Measurements from ENCODE around the gene SNORC. TPM values are rescaled to one million over a fixed set of nuclear protein-coding genes. Genes with fewer than 3 reads are reported as not detected.

Gene SNORC
- total and polyA plus RNA-seq, 2 of the 13 experiments (the other 11 are each of a cell fraction or from before 2014, with no cell fraction given) = 59.1 to 86.1 TPM

DNA sequence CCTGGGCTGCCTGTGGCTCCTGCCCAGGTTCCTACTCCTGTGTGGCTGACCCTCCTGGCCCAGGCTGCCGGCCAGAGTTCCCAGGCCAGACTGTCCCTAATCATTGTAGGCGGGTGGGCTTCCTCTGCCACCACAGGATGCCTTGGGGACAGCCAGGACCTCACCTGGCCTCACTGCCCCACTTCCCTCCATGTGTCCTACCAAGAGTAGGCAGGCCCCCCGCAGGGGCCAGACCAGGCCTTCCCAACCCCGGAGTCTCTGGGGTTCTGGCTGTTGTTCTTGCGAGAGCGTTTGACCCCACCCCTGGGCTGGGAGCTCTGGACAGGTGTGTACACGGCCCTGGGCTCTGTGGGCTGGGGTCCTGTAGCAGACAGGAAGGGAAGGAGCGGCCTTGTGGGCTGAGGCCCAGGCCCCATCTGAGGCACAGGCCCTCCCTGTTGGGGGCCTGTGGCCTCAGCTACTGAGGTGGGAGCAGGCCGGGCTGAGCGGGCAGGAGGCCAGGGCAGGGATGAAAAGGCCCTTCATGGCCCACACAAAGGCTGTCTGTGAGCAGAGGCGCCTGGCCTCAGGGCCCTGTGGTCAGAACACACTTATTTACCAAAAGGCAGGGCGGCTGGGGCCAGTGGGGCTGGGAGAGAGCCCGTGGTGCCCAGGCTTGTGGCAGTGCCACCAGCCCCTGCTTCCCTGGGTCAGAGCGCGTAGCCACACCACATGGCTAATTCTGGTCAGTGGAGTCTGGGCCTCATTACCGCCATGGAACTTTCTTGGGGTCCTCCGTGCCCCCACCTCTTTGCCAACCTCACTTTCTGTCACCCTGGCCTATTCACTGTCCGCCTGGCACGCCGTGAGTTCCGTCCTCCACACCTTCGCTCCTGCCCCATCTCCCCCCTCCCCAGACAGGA is 2.0 kb downstream of the SNORC start (continued):
- TF ChIP-seq, protein P1, sequence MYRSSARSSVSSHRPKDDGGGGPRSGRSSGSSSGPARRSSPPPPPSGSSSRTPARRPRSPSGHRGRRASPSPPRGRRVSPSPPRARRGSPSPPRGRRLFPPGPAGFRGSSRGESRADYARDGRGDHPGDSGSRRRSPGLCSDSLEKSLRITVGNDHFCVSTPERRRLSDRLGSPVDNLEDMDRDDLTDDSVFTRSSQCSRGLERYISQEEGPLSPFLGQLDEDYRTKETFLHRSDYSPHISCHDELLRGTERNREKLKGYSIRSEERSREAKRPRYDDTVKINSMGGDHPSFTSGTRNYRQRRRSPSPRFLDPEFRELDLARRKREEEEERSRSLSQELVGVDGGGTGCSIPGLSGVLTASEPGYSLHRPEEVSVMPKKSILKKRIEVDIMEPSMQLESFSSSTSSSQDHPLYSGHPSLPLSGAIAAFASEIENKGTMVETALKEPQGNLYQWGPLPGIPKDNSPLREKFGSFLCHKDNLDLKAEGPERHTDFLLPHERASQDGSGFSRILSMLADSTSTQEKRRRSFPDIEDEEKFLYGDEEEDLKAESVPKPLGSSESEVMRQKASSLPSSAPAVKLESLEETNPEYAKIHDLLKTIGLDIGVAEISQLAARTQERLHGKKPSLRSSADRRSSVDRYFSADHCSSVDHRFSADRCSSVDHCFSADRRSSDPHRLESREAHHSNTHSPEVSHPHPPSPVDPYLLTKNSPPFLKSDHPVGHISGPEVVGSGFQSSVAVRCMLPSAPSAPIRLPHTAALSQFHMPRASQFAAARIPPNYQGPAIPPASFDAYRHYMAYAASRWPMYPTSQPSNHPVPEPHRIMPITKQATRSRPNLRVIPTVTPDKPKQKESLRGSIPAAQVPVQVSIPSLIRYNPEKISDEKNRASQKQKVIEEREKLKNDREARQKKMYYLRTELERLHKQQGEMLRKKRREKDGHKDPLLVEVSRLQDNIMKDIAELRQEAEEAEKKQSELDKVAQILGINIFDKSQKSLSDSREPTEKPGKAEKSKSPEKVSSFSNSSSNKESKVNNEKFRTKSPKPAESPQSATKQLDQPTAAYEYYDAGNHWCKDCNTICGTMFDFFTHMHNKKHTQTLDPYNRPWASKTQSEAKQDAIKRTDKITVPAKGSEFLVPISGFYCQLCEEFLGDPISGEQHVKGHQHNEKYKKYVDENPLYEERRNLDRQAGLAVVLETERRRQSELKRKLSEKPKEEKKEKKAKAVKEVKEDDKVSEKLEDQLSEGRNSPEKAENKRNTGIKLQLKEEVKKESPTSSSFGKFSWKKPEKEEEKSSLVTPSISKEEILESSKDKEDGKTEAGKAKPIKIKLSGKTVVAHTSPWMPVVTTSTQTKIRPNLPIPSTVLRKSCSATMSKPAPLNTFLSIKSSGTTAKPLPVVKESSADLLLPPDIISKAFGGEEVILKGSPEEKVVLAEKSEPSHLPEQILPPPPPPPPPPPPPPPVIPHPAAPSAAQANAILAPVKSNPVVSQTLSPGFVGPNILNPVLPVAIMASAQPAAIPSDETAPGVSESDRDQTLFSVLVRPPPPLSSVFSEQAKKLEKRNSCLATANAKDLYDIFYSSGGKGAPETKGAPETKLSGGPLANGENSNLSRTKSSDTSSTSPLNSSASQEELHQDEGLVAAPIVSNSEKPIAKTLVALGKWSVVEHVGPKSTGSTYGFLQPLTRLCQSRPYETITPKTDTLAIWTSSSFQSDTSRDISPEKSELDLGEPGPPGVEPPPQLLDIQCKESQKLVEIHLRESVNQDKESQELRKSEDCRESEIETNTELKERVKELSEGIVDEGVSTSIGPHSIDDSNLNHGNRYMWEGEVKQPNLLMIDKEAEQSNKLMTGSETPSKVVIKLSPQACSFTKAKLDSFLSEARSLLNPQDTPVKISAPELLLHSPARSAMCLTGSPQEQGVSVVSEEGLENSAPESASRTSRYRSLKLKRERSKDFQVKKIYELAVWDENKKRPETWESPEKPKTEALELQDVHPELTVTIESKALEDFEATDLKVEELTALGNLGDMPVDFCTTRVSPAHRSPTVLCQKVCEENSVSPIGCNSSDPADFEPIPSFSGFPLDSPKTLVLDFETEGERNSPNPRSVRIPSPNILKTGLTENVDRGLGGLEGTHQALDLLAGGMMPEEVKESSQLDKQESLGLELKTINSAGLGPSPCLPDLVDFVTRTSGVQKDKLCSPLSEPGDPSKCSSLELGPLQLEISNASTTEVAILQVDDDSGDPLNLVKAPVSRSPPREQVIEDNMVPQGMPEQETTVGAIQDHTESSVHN (CRISPR knock-in tag; IDR thresholded peaks at IDR 0.05) = no peak
- peak; percentile 65 for TF ChIP-seq HNF4A (CRISPR knock-in tag; IDR thresholded peaks at IDR 0.05)
- peak; percentile 74; the same call in 1 of the 2 replicates for TF ChIP-seq YEATS2 (CRISPR knock-in tag; IDR thresholded peaks at IDR 0.05; ENCODE audit: borderline replicate concordance)
- peak; percentile 58 for TF ChIP-seq ELF3 (CRISPR knock-in tag; IDR thresholded peaks at IDR 0.05)
- TF ChIP-seq, protein P2, sequence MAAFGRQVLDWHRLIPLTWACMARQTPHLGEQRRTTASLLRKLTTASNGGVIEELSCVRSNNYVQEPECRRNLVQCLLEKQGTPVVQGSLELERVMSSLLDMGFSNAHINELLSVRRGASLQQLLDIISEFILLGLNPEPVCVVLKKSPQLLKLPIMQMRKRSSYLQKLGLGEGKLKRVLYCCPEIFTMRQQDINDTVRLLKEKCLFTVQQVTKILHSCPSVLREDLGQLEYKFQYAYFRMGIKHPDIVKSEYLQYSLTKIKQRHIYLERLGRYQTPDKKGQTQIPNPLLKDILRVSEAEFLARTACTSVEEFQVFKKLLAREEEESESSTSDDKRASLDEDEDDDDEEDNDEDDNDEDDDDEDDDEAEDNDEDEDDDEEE (CRISPR knock-in tag; IDR thresholded peaks at IDR 0.05) = peak; percentile 66
- no peak; the same call in 1 of the 2 replicates for TF ChIP-seq ZNF546 (CRISPR knock-in tag; conservative IDR thresholded peaks at IDR 0.05)
- TF ChIP-seq BORCS8-MEF2B (CRISPR knock-in tag; IDR thresholded peaks at IDR 0.05) = peak; percentile 59; the same call in 1 of the 2 replicates
- TF ChIP-seq FLYWCH1 (CRISPR knock-in tag; IDR thresholded peaks at IDR 0.05) = no peak
- TF ChIP-seq PCBP2 (optimal IDR thresholded peaks at IDR 0.05; ENCODE audit: low read depth, low read length, poor library complexity, severe bottlenecking) = no peak
- TF ChIP-seq ZNF570 (CRISPR knock-in tag; IDR thresholded peaks at IDR 0.05; ENCODE audit: borderline replicate concordance) = no peak; the same call in 1 of the 2 replicates
- no peak for TF ChIP-seq MAFG (CRISPR knock-in tag; IDR thresholded peaks at IDR 0.05)
- TF ChIP-seq, protein P3, sequence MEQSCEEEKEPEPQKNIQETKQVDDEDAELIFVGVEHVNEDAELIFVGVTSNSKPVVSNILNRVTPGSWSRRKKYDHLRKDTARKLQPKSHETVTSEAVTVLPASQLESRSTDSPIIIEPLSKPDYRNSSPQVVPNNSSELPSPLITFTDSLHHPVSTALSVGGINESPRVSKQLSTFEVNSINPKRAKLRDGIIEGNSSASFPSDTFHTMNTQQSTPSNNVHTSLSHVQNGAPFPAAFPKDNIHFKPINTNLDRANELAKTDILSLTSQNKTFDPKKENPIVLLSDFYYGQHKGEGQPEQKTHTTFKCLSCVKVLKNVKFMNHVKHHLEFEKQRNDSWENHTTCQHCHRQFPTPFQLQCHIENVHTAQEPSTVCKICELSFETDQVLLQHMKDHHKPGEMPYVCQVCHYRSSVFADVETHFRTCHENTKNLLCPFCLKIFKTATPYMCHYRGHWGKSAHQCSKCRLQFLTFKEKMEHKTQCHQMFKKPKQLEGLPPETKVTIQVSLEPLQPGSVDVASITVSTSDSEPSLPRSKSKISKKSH (CRISPR knock-in tag; IDR thresholded peaks at IDR 0.05; ENCODE audit: borderline replicate concordance) = peak; percentile 49; the same call in 1 of the 2 replicates
- TF ChIP-seq CBX2 (IDR thresholded peaks at IDR 0.05; ENCODE audit: low read depth, low read length) = no peak
- TF ChIP-seq CBX2 (CRISPR knock-in tag; IDR thresholded peaks at IDR 0.05; ENCODE audit: low read depth) = no peak
- peak; percentile 74 for TF ChIP-seq KAT8 (CRISPR knock-in tag; IDR thresholded peaks at IDR 0.05)
- TF ChIP-seq TCF7L2 (IDR thresholded peaks at IDR 0.05; ENCODE audit: low read depth, low read length) = no peak
- TF ChIP-seq EHMT2 (IDR thresholded peaks at IDR 0.05; ENCODE audit: borderline replicate concordance, low read depth, low read length) = no peak; the same call in 1 of the 2 replicates
- TF ChIP-seq, protein P4, sequence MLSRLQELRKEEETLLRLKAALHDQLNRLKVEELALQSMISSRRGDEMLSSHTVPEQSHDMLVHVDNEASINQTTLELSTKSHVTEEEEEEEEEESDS (CRISPR knock-in tag; IDR thresholded peaks at IDR 0.05; ENCODE audit: borderline replicate concordance) = peak; percentile 64
